ENCODE measurements around the gene CAMK1D.
"Not testable (repeated sequence)": the region's sequence is repeated elsewhere in the genome, so short reads cannot be mapped to it uniquely, and the experiment has no call there.

Gene CAMK1D

DNA sequence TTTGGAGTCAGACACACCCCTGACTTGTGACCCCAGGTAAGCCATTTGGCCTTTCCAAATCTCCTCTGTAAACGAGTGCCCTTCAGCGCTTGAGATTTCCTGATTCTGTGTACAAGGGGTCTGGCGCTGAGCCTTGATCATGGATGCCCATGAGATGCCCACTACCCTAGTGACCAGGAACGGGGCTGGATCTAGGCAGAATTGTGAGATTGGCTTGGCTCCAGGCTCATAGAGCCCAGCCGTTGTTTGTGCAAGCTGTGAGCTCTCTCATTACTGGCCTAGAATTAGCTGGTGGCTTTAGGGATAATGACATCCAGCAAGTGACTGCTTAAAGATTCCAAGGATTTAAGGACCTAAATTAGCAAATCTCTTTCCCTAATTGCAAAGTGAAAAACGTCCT is 84.9 kb downstream of the CAMK1D start:
- DNase-seq = peak; percentile 64

DNA sequence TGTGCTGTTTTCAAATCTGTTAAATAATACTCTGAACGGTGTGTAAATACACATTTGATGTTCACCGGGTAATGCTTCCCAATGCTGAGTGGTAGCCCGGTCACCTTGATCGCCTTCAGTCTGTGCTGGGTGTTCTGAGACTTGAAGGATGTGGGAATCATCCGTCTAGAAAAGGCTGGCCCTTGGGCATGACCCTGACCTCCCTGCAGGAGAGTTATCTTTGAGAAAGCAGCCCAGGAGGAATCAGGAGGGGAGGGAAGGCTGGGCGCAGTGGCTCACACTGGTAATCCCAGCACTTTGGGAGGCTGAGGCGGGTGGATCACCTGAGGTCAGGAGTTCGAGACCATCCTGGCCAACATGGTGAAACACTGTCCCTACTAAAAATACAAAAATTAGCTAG is 85.3 kb downstream of the CAMK1D start:
- not testable (repeated sequence) for DNase-seq

DNA sequence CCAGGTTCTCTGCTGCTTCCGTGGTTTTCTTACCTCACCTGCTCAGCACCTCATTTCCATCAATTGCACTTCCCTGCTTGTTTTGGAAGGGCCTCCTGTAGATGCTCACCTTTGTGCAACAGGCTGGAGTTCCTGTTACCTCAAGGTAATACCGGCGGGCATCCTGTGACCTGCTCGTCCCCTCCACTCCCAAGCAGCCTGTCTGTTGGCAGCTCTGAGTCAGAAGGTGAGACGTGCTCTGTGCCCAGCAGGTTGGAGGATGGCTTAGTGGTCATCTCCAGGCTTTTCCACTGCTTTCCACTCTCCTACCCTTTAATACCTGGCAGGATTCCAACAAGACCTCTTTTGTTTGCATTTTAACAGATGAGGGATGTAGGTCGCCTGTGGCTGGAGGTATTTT is 86.0 kb downstream of the CAMK1D start:
- no peak for DNase-seq

DNA sequence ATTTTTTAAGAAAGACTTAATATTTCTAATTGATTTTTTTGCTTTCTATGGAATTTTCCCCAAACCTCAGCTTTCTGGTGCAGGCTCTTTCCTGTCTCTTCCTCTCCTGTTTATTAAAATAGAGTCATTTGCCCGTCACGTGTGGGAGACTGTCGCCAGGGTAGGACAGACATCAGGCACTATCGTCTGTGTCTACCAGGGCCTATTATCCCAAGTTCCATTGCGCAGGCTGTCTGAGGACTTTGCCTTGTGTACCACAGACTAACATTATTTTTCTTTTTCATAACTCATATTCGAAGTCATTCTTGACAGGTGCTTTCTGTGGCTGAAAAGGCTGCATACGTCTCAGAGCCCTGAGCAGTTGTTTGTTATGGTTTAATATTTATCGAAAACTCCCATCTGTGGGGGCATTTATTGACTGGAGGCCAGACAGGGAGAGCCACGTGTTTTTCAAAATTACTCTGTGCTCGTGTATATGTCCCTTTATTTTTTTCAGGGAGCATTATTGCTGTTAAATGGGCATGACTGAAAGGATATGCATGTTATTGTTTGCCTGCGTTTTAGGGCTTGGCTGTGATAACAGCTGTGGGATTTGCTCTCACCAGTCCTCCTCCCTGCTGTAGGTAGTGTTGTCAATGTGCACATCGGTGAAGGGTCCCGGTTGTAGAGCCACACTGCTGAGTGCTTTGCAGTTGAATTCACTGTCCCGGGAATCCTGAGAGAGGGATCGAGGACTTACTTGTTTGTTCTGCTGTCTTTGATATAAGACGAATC is 89.8 kb downstream of the CAMK1D start:
- no peak for DNase-seq

DNA sequence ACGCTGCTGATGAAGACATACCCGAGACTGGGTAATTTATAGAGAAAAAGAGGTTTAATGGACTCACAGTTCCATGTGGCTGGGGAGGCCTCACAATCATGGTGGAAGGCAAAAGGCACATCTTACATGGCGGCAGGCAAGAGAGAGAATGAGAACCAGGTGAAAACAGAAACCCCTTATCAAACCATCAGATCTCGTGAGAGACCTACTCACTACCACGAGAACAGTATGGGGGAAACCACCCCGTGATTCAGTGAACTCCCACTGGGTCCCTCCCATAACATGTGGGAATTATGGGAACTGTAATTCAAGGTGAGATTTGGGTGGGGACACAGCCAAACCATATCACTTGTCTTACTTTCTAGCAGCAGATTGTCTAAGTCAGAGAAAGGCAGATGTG is 90.4 kb downstream of the CAMK1D start:
- not testable (repeated sequence) for DNase-seq

DNA sequence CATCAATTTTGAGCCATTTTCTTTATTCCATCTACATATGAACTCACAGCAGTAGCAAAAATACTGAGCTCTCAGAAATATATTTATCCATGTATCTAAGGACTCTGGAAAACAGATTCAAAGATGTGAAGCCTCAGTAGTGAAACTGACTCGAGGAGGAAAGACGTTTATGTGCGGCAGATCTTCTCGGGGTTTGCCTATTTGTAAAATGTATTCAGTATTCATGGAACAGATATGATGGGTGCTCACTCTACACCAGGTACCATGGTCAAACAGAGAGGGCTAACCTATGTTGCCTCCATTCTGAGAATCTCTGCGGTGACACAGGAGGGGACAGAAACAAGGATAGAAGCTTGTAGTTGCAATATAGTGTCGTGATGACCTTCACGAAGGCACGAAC is 93.7 kb downstream of the CAMK1D start:
- no peak for DNase-seq

DNA sequence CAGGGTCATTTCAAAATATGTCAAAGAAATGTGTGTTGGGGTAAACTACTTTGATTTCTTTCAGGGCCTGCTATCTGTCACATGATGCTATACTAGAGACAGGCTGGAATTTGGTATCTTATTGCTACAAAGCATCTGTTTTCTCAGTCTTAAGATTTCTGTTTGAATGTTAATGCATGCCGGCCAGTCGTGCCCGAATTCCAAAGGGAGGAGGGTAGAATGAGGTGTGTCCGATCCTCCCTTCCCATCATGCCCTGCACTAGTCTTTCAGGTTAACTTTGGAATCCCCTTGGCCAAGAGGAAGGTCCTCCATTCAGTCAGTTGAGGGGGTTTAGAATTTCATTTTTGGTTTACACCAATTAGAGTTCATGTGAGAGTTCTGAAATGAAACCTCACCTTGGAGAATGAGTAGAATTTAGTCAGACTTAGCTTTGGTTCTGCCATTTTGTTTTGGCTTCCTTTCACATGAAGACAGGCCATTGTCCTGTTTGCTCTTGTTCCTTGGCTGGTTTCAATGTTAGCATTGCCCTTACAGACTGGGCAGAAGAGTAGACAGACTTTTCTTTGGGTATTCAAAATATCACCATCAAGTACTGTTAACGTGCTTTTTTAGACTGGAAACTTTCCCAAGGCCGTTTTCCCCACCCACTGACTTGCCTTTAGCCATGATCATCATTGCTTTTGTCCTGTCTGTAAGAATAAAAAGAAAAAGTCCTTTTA is 95.8 kb downstream of the CAMK1D start:
- no peak for DNase-seq

DNA sequence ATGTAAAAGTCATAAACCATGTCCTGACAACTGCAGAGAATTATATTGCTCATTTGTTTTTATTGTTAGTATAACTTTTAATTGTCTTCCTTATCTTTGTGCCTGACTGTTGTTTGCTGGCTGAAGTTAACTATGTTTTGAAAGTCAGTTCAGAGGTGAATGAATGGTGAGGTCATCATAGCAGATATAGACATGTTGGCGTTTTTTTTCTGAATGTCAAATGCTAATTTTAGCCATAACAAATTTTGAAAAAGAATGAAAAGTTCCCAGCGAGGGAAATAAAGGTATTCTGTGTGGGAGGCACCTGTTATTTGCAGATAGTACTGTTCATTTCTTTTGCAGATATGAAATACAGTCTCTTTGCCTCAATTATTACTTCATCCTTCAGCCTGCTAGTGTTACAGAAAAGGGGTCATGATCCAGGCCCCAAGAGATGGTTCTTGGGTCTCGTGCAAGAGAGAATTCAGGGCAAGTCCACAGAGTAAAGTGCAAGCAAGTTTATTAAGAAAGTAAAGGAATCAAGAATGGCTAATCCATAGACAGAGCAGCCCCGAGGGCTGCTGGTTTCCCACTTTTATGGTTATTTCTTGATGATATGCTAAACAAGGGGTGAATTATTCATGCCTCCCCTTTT is 96.5 kb downstream of the CAMK1D start:
- no peak for DNase-seq

DNA sequence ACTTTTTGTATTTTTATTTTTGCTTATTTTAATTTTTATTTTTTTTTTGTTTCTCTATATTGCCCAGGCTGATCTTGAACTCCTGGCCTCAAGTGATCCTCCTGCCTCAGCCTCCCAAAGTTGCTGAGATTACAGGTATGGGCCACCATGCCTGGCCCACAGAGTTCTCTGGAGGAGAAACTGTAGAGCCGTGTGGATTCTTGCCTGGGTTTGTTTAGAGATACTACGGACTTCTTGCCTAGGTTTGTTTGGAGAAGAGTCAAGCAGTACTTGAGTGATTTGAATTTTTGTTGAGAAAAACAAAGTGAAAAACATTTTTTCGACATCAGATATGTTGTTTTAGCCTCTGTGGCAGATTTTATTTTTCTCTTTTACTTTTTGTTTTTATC is 99.0 kb downstream of the CAMK1D start:
- DNase-seq = no peak

DNA sequence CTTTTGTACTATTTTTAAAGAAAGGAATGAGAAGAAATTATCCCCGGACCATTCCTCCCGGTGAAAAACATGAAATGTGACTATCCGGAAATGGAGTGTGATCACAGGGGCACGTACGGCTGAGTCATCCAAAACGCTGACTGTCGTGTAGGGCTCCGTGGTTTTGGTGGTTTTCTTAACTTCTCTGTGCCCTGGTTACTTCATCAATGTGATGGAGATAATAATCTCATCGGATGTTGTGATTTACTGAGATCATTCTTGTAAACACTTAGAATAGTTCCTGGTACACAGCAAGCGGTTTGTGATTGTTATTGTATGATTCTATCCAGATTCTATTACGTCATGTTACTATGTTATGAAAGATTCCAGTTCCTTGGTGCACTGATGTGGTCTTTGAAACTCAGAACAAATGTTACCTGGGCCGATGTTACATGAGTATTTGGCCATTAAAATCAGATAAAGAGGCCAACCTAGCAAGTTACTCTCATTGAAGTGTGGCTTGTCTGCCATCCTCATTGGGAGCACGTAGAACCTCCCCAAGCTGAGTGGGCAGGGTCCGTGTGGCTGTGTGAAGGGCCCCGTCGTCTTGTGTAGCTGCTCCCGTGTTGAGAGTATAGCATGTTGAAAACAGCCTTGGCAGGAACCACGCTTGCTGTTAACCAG is 99.5 kb downstream of the CAMK1D start:
- no peak for DNase-seq

DNA sequence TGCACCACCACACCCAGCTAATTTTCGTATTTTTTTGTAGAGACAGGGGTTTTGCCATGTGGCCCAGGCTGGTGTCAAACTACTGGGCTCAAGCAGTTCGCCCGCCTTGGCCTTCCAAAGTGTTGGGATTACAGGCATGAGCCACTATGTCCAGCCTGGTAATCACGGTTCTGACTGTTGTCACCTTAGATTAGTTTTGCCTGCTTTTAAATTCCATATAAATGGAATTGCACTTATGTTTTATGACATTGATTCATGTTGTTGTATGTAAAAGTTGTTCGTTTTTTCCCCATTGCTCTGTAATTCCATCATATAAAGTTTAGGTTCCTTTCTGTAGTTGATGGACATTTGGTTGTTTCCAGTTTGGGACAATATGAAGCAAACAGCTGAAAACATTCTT is 106.0 kb downstream of the CAMK1D start:
- no peak for DNase-seq

DNA sequence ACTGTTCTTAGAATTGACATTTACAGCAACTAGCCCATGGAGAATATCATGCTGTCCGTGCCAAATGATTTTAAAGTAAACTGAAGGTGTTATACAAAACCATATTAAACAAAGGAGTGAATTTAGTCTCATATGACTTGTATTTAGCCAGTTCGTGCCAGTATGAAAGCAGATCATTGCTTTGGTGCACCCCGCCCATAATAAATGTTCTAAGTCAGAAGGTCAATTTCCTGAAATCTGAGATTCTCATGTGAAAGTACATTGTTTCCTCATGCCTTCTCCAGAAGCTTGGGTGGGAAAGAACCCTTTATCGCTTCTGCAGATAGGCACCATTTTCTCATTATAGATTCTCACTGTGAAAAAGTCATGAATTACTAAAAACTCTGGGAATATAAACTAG is 106.4 kb downstream of the CAMK1D start:
- no peak for DNase-seq

DNA sequence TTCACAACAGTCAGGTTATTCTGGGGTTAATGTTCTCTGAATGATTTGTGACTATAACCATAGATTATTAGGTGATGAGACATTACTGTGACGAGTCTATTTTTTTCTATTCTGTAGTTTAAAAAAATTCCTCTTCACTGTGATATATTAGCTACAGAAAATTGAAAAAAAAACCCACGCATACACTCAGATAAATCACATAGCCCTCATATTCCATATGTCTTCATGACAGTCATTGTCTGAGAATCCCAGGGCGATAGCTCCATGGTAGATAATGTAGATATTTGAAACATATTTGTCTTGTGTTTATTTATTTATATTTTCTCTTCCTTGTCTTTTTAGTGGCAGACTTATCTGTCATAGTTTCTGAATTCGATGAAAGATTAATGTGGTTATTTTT is 110.0 kb downstream of the CAMK1D start:
- no peak for DNase-seq

DNA sequence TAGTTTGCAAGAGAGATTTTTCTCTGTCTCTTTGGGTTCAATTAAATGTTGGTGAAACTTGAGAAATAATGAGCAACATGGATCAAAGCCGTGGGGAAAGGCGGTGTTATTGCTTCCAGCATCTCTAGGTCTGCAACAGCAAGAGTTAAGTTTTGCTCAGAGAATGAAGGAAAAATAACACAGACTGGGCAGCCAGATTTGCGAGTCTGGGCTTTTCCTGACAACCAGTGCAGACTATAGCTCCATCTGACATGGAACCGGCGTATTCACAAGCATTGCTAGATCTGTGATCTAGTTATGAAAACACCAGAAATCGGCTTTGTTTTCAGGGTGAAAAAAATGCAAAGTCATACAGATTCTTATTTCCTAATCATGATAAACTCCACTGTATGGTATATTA is 110.4 kb downstream of the CAMK1D start:
- DNase-seq = no peak

DNA sequence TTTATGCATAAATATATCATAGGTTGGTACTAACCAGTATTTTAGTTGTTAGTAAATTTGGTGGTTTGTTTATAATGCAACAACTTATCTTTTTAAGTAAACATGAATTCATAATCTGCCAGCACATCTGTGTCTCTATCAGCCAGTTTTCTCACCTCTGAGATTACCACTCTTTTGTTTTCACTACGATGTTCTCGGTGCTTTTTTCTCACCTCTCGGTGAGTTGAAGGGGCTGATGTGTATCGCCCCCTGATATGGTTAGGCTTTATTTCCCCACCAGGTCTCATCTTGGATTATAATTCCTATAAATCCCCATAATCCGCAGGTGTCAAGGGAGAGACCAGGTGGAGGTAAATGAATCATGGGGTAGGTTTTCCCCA is 114.1 kb downstream of the CAMK1D start:
- no peak for DNase-seq

DNA sequence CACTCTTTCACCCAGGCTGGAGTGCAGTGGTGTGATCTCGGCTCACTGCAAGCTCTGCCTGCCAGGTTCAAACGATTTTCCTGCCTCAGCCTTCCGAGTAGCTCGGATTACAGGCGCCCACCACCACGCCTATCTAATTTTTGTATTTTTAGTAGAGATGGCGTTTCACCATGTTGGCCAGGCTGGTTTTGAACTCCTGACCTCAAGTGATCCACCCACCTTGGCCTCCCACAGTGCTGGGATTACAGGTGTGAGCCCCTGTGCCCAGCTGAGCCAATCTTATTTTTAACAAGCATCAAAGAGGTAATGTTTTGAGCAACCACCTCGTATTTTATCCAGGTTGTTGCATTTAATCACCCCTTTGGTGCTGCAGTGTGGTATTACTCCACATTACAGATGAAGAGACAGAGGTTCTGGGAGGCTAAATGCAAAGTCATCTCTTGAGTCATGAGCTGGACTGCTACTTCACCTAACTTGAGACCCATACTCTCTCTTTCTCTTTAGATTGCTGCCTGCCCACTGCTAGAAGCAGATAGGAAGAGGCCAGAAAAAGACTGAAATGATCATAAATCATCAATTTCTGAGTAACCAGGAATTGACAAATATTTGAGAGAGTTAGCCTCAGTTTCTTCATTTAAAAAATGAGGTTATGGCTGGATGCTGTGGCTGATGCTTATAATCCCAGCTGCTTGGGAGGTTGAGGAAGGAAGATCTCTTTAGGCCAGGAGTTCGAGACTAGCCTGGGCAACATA is 116.2 kb downstream of the CAMK1D start:
- no peak for DNase-seq

DNA sequence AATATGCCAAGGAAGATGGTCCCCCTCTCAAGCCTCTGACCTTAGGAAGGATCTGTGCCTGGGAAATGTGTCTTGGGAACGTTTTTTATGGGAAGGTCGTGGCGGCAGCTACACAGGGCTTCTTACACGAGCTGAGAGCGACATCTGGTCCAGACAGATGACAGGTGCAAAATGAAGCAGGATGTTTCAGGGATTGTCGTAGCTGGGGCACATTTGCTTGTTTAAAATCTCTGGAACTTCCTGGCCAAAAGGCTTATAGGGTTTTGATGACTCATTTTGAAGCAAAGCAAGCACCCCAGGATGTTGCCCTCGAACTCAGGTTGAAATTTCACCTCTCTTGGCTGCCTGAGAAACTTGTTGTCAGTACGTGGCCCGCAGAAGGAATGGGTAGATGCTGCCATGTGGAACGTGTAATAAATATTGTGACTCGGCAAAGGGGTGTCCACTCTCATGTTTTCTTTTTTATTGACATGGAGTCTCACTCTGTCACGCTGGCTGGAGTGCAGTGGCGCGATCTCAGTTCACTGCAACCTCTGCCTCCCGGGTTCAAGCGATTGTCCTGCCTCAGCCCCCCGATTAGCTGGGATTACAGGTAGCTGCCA is 117.5 kb downstream of the CAMK1D start:
- DNase-seq = no peak

DNA sequence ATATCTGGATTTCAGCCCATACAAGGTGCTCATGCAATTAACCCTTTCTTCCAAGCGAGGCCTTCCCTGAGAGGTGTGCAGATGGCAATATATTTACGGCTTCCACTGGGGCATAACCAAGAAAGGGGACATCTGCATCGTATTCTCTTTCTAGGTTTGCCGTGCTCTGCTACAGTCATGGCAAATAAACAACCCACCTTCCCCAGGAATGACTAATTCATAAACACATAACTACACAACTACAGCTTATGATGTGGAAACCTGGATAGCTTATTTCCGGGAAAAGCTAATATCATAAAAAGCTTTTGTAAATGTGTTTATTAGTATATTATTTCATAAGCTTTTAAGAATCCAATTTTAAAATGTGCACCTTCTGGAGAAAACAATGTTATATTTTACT is 120.0 kb downstream of the CAMK1D start:
- no peak for DNase-seq

DNA sequence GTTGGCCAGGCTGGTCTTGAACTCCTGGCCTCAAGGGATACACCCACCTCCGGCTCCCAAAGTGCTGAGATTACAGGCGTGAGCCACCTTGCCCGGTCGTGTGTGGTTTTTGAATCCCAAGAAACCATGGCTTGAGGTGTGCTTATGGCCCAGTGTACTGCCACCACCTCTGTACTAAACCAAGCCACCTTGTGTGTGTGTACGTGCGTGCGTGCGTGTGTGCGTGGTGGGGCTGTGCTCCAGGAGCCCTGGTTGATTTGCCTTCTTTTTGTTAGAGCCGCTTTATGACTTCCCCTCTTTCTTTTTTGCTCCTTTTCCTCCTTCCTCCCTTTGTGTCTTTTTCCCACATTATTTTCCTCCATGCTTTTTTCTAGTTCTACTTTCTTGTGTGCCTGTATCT is 121.4 kb downstream of the CAMK1D start:
- no peak for DNase-seq

DNA sequence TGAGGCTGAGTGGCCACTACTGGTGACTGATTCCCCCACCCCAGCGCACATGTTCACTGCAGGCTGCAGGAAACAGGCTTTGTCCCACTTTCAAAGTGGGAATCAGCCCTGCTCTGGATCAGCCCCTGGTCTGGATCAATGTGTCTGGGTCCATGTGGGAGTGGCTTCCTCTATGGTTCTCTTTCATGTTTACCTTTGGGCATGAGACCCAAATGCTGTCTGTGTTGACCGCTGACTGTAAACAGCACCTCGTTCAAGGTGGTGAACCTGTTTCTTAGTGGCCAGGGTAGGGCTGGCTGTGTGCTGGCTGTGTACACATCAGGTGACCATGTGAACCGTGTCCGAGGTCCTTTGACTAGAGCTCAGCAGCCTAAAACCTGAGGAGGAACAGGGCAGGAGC is 121.8 kb downstream of the CAMK1D start:
- DNase-seq = no peak

DNA sequence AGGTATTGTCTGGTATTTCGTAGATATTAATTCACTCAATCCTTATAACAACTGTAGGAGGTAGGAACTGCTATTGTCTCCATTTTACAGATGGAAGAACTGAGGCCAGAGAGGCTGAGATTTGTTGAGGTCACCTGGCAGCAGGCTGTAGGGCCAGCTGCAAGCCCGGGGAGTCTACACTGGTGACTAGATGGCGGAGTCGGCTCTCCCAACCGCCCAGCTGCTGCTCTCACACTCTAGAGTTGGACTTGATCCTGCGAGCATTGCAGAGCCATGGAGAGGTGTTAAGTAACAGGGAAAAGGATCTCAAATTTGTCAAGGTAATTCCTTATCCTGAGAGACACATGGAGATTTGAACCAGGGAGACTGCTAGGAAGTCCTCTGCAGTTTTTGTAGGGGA is 124.1 kb downstream of the CAMK1D start:
- no peak for DNase-seq

DNA sequence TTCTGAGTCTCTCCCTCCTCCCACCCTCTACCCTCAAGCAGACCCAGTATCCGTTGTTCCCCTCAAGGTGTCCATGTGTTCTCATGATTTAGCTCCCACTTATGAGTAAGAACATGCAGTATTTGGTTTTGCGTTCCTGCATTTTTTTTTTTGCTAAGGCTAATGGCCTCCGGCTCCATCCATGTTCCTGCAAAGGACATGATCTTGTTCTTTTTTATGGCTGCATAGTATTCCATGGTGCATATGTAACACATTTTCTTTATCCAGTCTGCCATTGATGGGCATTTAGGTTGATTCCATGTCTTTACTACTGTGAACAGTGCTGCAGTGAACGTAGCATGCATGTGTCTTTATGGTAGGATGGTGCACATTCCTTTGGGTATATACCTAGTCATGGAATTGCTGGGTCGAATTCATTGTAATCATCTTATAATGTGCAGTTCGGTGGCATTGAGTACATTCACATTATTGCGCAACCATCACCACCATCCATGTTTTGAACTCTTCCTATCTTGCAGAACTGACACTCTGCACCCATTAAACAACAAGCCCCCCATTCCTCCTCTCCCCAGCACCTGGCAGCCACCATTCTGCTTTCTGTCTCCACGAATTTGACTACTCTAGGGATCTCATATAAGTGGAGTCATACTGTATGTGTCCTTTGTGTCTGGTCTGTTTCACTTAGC is 125.5 kb downstream of the CAMK1D start:
- DNase-seq = no peak

Measured in COR-L47 (cell line).